ENCODE data around the gene REPS2.
"Not testable (repeated sequence)": the region's sequence is repeated elsewhere in the genome, so short reads cannot be mapped to it uniquely, and the experiment has no call there.

REPS2 gene

DNA sequence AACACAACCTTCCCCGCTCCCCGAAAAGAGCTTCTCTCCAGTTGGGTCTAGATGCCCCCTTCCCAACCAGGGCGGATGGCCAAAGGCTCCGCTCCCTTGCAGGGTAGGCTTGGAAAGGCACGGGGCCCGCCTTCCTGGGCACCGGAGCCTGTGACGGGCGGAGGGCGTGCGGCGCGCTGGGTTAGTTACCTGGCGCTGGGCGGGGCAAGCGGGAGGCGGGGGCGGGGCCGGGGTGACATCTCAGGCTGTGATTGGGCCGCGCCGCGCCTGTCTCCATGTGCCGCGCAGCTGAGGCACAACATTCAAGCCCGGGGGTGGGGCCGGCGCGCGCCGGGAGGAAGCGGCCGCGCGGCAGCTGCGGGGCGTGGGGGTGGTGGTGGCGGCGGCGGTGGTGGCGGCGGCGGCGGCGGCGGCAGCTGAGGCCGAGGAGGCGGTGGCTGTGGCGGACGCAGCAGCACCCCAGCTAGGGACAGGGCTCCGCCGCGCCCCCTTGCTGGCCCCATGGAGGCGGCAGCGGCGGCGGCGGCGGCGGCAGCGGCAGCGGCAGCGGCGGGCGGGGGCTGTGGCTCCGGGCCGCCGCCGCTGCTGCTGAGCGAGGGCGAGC, at the start of gene REPS2:
TSS of gene REPS2 (plus strand) at position 298 of the 604 bp plus-strand sequence. CDS start at position 502, 204 bp downstream.
- DNase-seq (ENCODE audit: low spot score), result peak; percentile 87

DNA sequence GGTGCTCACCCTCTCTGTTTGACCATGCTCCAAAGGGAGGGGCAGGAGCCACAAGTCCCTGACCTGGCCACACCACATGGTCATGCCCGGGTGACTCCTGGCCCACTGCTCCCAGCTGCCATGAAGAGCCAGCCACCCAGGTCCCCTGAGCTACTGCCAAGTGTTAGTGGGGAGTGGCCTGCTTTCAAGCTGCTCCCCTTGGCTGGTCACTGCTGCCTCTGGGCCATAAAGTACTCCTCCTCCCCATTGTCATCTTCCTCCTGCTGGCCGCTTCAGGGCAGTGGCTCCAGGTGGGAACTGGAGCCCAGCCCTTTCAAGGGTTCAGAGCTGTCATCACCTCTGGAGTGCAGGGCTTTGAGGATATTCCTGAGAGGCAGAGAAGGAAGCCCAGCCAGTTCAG, 49.0 kb upstream of the REPS2 start:
- DNase-seq (ENCODE audit: low spot score), result no peak

DNA sequence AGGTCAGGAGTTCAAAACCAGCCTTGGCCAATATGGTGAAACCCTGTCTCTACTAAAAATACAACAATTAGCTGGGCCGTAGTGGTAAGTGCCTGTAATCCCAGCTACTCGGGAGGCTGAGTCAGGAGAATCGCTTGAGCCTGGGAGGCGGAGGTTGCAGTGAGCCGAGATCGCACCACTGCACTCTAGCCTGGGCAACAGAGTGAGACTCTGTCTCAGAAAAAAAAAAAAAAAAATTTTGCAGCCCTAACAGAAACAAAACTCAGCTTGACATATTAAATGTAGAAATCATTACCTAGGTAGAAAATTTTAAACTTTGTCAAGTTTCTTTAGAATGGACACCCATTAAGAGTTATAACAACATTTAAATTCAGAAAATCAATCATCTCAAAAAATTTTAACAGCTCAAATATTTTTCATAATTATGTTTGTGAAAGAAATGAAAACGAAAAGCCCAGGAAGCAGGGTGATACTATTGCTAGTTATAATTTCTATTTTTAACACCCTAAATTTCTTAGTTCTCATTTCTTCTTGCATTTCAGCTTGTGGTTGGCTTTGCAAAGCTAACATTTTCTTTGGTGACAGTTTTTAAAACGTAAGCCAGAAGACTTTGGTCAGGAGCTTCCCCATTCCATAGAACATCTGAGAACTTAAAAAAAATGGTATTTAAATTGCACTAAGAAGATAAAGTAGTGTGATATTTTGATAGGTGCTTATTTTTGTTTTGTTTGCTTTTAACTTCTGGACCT, 43.0 kb upstream of the REPS2 start:
- DNase-seq (ENCODE audit: low spot score), result no peak

DNA sequence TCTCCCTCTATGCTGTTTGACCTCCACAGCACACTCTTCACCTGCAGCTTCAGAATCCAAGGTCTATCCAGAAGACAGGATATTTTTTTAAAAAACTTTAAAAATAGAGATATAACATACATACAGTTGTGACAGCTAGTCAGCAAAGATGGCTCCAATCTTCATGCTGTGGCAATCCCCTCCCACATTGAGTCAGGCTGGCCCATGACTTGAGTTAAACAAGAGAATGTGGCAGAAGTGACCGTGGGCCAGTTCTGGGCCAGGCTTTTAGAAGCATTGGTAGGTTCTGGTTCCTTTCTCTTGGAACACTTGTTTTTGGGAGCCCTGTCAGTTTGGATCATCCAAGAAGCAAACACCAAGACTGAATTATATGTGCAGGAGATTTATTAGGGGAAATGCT, 36.1 kb upstream of the REPS2 start:
- DNase-seq (ENCODE audit: low spot score), result no peak

DNA sequence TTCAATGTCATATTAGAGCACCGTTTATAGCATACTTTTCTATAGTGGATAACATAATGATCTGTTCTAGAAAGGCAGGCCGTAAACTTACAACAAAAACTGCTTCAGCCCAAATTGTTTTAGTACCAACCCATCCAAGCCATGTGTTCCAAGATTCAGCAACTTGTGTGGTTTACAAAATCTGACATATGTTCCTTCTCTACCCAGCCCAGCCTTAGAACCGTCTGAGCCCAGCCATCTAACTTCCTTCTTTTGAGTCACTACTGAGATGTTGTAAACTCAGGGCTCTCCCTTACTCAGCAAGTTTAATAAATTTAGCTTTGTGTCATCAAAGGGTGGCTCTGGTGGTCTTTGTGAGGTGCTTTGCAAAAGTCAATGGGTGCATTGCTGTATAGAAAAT, 32.4 kb upstream of the REPS2 start:
- DNase-seq (ENCODE audit: low spot score), result peak; percentile 3

DNA sequence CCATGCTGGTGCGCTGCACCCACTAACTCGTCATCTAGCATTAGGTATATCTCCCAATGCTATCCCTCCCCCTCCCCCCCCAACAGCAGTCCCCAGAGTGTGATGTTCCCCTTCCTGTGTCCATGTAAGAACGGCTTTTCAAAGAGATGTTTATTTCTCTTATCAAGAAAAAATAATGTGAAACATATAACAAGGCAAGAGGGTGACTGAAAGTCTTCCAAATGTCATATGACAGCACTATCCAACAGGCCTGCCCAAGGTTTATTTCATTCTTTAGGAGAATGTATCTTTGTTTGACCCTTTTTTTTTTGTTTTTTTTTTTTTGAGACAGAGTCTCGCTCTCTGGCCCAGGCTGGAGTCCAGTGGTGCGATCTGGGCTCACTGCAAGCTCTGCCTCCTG, 29.9 kb upstream of the REPS2 start:
- DNase-seq (ENCODE audit: low spot score), result no peak

DNA sequence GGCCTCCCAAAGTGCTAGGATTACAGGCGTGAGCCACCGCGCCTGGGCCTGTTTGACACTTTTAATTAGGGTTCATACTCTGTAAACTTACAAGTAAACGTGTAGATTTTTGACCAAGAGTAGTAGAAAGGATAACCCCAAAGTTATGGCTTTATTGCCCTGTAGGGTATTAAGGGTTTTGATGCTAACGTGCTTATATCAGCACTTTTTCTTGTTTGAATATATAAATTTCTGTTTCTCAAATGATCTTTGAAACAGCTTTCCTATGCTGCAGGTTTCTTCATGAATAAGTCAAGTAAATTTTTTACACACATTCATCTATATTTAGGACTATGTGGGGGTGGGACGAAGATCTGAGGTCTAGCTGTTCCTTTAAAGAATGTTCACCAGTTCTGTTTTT, 29.3 kb upstream of the REPS2 start:
- DNase-seq (ENCODE audit: low spot score), result no peak

DNA sequence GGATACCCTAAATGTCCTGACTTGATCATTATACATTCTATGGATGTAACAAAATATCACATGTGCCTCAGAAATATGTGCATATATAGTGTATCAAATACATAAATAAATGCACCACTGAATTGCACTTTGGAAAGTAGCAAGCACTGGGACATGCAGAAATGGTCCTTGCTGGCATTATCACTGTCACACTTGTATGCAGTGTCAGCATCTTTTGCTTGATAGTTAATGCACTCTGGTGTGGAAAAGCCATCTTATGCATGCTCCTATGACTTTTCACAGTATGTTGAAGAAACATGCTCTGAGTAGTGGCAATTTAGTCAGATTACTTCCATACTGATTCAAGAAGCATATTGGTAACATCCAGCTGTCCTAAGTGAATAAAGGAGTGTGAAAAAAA, 27.5 kb upstream of the REPS2 start:
- no peak for DNase-seq (ENCODE audit: low spot score)

DNA sequence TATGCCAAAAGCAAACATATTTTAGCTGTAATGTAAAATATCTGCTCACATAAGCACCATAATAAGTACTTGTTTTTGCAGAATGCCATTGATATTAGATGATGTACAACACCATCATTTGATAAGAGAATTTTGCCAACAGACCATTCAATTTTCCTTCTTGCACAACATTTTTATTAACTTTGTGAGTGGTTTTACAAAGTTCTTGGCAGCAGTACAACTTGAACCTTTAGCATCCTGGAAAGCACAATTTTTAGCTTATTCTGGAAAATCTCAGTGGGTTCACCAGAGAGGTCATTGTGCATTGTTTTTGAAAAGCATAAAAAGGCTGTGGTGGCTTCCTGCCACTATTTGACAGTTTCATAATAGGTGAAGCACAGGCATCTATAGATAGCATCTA, 26.4 kb upstream of the REPS2 start:
- DNase-seq (ENCODE audit: low spot score), result no peak

DNA sequence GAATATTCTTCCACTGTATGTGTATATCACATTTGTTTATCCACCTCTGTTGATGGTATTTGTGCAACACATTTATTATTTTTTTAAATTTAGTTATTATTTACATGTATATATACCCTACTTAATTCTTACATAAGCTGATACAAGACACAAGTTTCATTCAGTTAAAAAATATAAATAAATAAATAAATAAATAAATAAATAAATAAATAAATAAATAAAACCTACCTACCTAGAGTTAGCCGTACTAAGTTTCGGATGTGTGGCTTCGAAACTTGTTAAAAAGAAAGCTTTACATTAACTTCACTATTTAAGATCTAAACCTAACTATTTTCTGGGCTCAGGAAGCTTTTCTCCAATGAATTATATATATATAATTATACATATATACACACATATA, 23.3 kb upstream of the REPS2 start:
- no peak for DNase-seq (ENCODE audit: low spot score)

DNA sequence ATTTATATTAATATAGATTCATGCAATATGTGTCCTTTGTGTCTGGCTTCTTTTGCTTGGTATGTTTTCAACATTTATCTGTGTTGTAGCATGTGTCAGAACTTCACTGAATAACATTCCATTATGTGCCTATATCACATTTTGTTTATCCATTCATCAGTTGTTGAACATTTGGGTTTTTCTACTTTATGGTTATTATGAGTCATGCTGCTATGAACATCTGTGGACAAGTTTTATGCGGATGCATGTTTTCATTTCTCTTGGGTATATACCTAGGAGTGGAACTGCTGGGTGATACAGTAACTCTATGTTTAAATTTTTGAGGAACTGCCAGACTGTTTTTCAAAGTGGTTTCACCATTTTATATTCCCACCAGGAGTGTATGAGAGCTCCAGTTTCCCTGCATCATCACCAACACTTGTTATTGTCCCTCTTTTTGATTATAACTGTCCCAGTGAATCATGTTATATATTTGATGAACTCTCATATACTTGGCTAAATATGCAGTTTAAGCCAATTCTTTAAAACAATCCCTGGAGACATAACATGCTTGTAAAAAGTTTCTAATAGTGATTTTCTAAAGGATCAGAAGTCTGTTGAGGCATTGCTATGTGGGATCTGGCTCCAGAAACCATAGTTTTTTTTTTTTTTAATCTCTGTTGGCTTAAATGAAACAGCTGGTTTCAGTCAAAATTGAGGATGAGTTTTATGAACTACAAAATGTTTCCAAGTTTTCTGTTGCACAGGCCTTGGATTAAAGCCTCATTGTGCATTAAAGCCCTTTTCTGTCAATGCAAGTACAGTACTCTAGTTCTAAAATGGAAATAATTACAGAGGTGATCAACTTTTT, 21.6 kb upstream of the REPS2 start:
- DNase-seq (ENCODE audit: low spot score), result no peak

DNA sequence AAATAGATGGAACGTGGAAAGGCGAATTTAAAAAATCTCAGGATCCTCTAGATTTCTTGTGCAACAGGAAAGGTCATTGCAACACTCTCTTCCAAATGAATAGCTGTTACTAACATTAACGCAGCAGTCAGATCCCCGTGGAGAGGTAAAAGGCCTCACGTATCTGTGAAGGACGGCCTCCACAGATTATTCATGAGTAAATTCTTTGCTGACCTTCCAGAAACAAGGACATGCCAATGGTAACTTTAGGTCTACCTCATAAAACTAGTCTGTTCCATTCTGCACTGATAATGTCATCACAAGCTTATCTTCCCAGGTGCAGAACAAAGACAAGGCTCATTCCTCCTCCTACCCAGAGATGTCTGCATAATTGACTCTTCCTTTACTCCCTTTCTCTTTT, 16.1 kb upstream of the REPS2 start:
- no peak for DNase-seq (ENCODE audit: low spot score)

DNA sequence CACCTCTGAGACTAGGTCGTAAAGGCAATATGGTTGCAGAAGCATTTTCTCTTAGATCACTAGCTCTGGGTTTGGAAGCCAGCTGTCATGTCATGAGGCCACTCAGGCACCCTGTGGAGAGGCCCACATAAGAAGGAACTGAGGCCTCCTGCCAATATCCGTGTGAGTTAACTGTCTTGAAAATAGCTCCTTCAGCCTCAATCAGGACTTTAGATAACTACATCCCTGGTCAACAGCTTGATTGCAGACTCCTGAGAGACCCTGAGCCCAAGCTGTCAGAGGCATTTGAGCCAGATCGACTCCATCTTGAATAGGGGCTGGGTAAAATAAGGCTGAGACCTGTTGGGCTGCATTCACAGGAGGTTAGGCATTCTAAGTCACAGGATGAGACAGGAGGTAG, 15.1 kb upstream of the REPS2 start:
- no peak for DNase-seq (ENCODE audit: low spot score)

DNA sequence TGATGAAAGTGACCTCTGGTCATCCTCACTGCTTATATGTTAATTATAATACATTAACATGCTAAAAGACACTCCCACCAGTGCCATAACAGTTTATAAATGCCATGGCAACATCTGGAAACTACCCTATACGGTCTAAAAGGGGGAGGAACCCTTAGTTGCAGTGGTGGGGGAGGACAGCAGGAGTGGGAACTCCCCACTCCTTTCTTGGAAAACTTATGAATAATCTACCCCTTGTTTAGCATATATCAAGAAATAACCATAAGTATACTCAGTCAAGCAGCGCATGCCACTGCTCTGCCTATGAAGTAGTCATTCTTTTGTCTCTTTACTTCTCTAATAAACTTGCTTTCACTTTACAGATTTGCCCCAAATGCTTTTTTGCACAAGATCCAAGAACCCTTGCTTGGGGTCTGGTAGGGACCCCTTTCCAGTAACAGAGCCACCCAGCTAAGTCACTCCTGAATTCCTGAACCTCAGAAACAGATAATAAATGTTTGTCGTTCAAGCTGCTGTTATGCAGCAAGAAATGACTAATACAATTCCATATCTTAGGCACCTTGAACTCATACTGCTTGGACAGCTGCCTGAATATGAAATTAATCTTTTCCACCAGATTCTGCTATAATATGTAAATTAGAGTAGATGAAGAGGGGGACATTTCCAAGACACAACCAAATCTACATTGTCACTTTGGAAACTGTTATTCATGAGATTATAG, 14.4 kb upstream of the REPS2 start:
- DNase-seq (ENCODE audit: low spot score), result no peak

DNA sequence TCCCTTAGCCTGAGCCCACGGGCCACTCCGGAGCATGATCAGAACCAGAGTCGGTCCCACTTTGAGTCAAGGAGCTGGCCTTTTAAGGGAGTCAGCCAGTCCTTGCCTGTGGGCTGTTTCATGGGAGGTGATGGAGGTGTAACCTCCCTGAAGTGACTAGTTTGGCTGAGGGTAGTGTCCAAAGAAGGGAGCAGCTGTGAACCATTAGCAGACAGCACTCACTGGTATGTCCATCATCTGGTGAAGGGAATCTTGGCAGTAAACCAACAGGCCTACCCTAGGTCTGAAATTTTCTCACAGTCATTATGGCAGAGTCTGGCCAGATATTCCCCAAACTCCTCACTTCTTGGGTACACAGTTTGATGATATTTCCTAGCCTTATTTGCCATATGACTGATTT, 12.3 kb upstream of the REPS2 start:
- DNase-seq (ENCODE audit: low spot score), result no peak

DNA sequence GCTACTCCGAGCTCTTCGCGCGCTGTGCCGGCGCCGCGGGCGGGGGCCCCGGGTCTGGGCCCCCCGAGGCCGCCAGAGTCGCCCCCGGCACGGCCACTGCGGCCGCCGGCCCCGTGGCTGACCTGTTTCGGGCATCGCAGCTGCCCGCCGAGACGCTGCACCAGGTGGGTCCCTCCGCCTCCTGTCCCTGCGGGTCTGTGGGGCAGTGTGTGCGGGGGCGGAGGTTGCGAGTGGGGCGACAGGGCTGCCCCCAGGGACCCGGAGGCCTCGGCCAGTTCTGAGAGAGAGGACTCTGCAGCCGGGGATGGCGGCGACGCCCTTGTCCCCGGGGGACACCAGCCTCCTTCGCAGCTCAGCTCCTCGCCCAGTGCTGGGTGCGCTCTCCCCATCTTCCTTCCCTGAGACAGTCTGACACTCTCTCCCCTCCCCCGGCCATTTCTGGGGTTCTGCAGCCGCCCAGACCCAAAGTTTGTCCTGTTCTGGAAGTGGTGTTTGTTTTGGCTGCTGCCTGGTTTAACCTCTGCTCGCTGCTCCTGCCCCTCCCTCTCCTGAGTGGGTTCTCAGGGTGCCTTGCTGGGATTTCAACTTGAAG, 609 bp downstream of the REPS2 start:
- DNase-seq (ENCODE audit: low spot score), result no peak

DNA sequence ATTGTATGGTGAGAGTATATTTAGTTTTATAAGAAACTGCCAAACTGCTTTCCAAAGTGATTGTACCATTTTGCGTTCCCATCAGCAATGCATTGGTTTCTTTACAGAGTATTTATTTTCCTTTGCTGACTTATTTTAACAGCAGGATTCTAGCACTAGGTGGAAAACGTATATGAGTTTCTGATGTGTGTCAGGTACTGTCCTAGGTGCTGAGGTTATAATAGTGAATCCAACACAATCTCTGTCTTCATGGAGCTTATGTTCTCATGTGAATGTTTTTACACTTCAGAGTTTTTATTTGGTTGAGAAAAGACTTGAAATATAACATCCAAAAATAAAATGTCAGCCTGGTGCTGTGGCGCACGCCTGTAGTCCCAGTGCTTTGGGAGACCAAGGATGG, 4.0 kb downstream of the REPS2 start:
- DNase-seq (ENCODE audit: low spot score), result no peak

DNA sequence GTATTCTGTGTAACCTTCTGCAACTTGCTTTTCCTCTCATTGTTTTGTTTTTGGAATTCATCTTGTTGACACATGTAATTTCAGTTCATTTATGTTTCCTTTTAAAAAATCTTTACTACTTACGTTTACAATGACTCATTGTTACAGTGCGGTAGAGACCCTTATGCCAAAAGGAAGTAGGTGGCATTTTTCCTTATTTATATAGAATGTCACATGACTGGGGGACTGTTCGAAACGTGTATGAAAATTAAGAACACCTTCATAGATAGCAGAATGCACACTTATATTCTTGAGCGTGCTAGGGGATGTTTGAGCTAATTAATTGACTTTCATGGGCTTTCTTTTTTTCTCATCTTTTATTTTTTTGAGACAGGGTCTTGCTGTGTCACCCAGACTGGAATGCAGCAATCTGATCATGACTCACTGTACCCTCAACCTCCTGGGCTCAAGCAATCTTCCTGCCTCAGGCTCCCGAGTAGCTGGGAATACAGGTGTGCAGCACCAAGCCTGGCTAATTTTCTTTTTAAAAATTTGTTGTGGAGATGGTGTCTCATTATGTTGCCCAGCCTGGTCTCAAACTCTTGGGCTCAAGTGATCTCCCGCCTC, 7.3 kb downstream of the REPS2 start:
- no peak for DNase-seq (ENCODE audit: low spot score)

DNA sequence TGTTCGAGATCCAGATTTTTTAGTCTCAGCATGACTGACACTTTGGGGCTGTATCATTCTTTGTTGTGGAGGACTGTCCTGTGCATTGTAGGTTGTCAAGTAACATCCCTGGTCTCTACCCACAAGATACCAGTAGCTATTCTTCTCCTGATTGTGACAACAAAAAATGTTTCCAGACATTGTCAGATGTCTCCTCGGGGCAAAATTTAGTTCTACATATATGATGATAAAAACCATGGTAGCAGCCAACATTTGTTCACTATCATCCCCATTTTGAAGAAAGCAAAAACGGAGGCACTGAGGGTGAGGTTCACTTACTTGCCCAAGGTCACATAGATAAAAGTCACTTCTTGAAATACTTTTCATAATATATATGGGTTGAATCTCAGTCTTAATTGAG, 11.3 kb downstream of the REPS2 start:
- DNase-seq (ENCODE audit: low spot score), result no peak

DNA sequence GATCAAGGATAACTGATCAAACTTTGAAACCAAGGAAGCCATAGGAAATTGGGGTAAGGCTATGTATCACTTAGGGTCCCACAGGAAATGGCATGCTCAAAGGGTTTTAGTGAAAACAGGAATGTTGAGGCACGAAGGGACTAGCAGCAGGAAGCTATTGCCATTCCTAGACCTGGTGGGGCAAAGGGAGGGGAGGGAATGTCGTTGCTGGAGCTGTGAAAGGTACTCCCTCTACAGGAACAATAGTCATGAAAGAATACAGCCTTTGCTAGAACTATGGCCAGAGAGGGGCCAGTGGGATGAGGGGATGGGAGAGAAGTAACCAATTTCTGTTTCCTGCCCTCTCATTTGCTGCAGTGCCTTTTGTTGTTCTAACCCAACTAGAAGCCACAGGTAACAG, 11.9 kb downstream of the REPS2 start:
- DNase-seq (ENCODE audit: low spot score), result no peak

DNA sequence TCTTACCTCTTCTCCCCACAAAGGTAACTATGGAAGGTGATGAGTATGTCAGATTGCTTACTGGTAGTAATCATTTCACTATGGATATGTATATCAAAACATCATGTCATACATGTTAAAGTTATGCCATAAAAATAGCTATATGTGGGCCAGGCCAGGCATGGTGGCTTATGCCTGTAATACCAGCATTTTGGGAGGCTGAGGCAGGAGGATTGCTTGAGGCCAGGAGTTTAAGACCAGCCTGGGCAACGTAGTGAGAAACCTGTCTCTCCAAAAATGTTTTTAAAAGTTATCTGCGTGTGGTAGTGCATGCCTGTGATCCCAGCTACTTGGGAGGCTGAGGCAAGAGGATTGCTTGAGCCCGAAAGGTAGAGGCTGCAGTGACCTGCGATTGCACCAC, 16.2 kb downstream of the REPS2 start:
- DNase-seq (ENCODE audit: low spot score), result not testable (repeated sequence)

DNA sequence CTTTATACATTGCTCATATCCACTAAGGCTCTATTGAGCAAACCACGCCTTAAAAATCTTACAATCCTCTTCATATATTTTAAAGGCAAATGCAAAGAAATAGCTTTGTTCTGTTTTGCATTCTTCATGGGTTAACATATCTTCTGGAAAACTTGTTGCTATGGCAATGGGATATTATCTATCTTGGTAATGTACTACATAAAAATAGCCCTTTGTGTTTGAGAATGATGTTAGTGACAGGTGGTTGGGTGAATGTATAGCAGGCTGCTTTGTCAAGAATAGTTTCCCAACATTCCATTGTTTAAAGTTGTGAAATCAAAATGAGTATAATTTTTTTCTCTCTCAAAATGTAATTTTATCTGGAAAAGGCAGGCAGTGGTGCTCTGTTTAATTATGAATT, 16.8 kb downstream of the REPS2 start:
- no peak for DNase-seq (ENCODE audit: low spot score)
